Body of pancreas (tissue), 4 donors: ENCODE data around the gene PDE4A.

Experiments
- CTCF ChIP-seq, 7 experiments: fragments of 450-650 bp in 4 of 7; fragments of 200-600 bp in 3 of 7; sonication (generic) in 3 of 7; IDR thresholded peaks; one replicate each; pipeline ENCODE4 v1.5.1; 2016 to 2019; ENCODE audit warnings: antibody characterized with exemption in 7 of 7
- POLR2A ChIP-seq, 3 donors: fragments of 450-650 bp; IDR thresholded peaks; one replicate each; pipeline ENCODE4 v1.6.1; 2016; ENCODE audit warnings: antibody characterized with exemption in 3 of 3, mild to moderate bottlenecking in 2 of 3

GRCh38 chr19:10442698-10443097 lies 22.4 kb downstream of the PDE4A start:
- TF ChIP-seq CTCF (IDR thresholded peaks at IDR 0.05), result no peak
- TF ChIP-seq POLR2A (IDR thresholded peaks at IDR 0.05), result no peak
